Bladder microvascular endothelial cell (primary cell): ENCODE results near the gene CHP1. TPM values are rescaled to one million over a fixed set of nuclear protein-coding genes. Genes with fewer than 3 reads are reported as not detected.

ENCODE experiments used
- total RNA-seq: library from RNA; depleted of rRNA; stranded (reverse); fragments of >200 nt; gene quantifications from 2 replicates; pipeline ENCODE4 v1.2.3, GENCODE V29; 2014

CHP1 gene
- total RNA-seq, result 39.3 and 56.6 TPM in 2 replicates

GRCh38 chr15:41230650-41231421 lies at the start of gene CHP1, which contains the start of gene EXD1:
CHP1 (plus strand) TSS chr15:41231268; CDS start chr15:41231383, 115 bp downstream.
EXD1 (minus strand) TSS chr15:41230757; CDS start chr15:41226575, 4,182 bp downstream.

Other genes with a start within 250 kb of the CHP1 start
- gene INO80, start 115.0 kb upstream of the CHP1 start, total RNA-seq, result 12.6 and 26.7 TPM in 2 replicates
- not detected in 2 replicates for gene EXD1, start 511 bp upstream of the CHP1 start, total RNA-seq
- 4.4 and 5.3 TPM in 2 replicates for gene OIP5, start 101.3 kb downstream of the CHP1 start, total RNA-seq
- 56.8 and 69.5 TPM in 2 replicates for gene NUSAP1, start 101.6 kb downstream of the CHP1 start, total RNA-seq
- 17.0 and 20.3 TPM in 2 replicates for gene NDUFAF1, start 171.2 kb downstream of the CHP1 start, total RNA-seq
- 11.5 and 20.3 TPM in 2 replicates for gene RTF1, start 185.8 kb downstream of the CHP1 start, total RNA-seq